Measurements from ENCODE around the gene GALNT13.

GALNT13 gene

DNA sequence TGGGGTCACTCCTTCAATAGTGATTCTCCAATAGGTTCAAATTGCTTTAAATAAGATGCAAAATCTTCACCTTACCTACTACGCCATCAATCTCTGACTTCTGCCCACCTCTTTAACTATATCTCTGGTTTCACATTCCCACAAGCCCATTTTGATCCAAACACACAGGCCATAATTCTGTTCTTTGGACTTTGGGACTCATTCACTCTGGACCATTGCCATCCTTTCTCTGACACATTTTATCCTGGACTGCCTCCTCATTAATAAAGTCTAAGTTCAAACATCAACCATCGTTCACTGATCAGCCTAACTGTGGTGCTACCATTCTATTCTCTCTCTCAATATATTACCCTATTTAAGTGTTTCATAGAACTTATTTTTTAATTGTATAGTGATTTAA lies 332.2 kb downstream of the GALNT13 start:
- Histone ChIP-seq H3K4me2 (ENCODE audit: low read length) (no peak overlapping the region), H3K9me3 (ENCODE audit: control insufficient read depth, low read length) (no peaks in the 10 kb centered on the region), H3K27me3 (ENCODE audit: control insufficient read depth, insufficient read depth, low read length) (no peaks in the 10 kb centered on the region), H3K9ac (no peak overlapping the region), H3K27ac (no peak overlapping the region), H3K4me1 (no peaks in the 10 kb centered on the region), H3K79me2 (no peaks in the 10 kb centered on the region), H2AFZ (no peak overlapping the region), H3K4me3 (ENCODE audit: low read depth, low read length) (no peak overlapping the region), H3K36me3 (ENCODE audit: control insufficient read depth, insufficient read depth, low read length) (no peaks in the 10 kb centered on the region)
- TF ChIP-seq CTCF (IDR thresholded peaks at IDR 0.05): no peak

DNA sequence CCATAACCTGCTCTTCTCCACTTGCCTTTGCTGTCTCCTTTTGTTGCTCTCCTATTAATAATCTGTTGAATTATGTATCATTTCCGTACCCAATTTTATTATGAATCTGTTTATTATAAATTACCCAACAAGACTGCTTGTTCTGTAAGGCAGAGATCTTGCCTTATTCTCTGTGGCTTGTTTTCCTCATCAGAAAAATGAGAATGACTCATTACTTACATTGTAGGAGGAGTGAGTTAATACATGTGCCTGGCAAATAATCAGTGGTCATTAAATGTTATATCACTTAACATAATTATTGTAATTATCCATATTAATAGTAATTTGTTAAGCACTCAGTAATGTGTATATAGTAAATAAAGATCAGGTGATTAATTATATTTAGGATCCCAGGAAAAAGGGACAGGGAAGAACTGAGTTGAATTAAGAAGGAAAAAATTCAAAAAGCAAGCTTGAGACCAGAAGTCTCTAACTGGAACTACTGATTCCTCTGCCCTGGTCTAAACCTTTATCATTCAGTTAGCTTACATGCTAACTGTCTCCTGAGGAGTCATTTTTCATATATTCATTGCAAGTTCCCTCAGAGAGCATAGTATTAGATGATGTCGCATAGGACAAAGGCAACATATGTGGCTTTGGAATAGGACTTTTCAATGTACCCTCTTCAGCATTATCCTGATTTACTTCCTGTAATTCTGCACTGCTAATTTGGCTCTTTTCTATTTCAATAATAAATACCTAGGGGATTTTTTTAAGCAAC lies 335.7 kb downstream of the GALNT13 start:
- Histone ChIP-seq H3K79me2 (no peaks in the 10 kb centered on the region), H2AFZ (no peak overlapping the region), H3K27me3 (ENCODE audit: control insufficient read depth, insufficient read depth, low read length) (no peaks in the 10 kb centered on the region), H3K4me2 (ENCODE audit: low read length) (no peak overlapping the region), H3K9me3 (ENCODE audit: control insufficient read depth, low read length) (no peaks in the 10 kb centered on the region), H3K4me1 (no peaks in the 10 kb centered on the region), H3K9ac (no peak overlapping the region), H3K4me3 (ENCODE audit: low read depth, low read length) (no peak overlapping the region), H3K36me3 (ENCODE audit: control insufficient read depth, insufficient read depth, low read length) (no peaks in the 10 kb centered on the region), H3K27ac (no peak overlapping the region)
- TF ChIP-seq CTCF (IDR thresholded peaks at IDR 0.05): no peak

- Histone ChIP-seq H3K79me2 (no peaks in the 10 kb centered on the region), H3K9me3 (ENCODE audit: control insufficient read depth, low read length) (no peaks in the 10 kb centered on the region), H3K4me3 (ENCODE audit: low read depth, low read length) (no peak overlapping the region), H3K4me2 (ENCODE audit: low read length) (no peak overlapping the region), H3K27ac (no peak overlapping the region), H3K36me3 (ENCODE audit: control insufficient read depth, insufficient read depth, low read length) (no peaks in the 10 kb centered on the region), H3K27me3 (ENCODE audit: control insufficient read depth, insufficient read depth, low read length) (no peaks in the 10 kb centered on the region), H3K9ac (no peak overlapping the region), H3K4me1 (no peaks in the 10 kb centered on the region), H2AFZ (no peak overlapping the region)
- no peak for TF ChIP-seq CTCF (IDR thresholded peaks at IDR 0.05)
Observed at GRCh38 chr2:154223726-154224125, 352.0 kb downstream of the GALNT13 start.

DNA sequence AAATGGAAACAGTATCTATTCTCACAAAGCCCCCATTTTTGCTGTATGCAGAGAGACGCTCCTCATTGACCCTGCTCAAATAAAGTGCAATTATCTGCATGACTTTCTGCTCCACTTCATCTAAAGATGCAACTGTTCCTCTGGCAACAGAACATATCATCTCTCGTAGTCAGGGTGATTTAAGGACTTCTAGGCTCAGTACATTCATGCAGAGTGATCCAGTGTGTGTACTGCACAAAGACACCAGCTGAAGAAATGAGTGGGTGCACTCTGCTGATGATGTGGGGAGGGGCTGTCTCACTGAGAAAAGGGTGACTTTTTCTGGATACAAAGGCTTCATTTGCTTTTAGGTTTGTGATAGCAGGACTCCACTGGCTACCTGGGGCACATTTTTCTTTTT lies 355.2 kb downstream of the GALNT13 start:
- H3K79me2 ChIP-seq: no peaks in the 10 kb centered on the region
- H2AFZ ChIP-seq: no peak overlapping the region
- no peak overlapping the region for H3K9ac ChIP-seq
- no peaks in the 10 kb centered on the region for H3K27me3 ChIP-seq (ENCODE audit: control insufficient read depth, insufficient read depth, low read length)
- H3K27ac ChIP-seq: no peak overlapping the region
- H3K4me3 ChIP-seq (ENCODE audit: low read depth, low read length): no peak overlapping the region
- H3K4me1 ChIP-seq: no peaks in the 10 kb centered on the region
- H3K9me3 ChIP-seq (ENCODE audit: control insufficient read depth, low read length): no peaks in the 10 kb centered on the region
- no peak overlapping the region for H3K4me2 ChIP-seq (ENCODE audit: low read length)
- H3K36me3 ChIP-seq (ENCODE audit: control insufficient read depth, insufficient read depth, low read length): no peaks in the 10 kb centered on the region
- no peak for TF ChIP-seq CTCF (IDR thresholded peaks at IDR 0.05)

Measured in parathyroid adenoma (tissue), 2 donors.